Subcutaneous abdominal adipose tissue (tissue), 5 donors: ENCODE data around the gene PVALEF.

Experiments used
- H3K27ac ChIP-seq: one replicate; pipeline ENCODE4 v1.7.0; 2013; ENCODE audit warnings: low read depth, mild to moderate bottlenecking, inconsistent platforms, low read length, moderate library complexity
- H3K27me3 ChIP-seq, 5 donors: one replicate each; pipeline ENCODE4 v1.7.0; 2013; ENCODE audit warnings: low read length in 5 of 5, inconsistent platforms in 1 of 5; ENCODE audit not compliant: control insufficient read depth in 5 of 5, insufficient read depth in 4 of 5
- H3K36me3 ChIP-seq, 5 donors: one replicate each; pipeline ENCODE4 v1.7.0; 2013; ENCODE audit warnings: low read length in 5 of 5; ENCODE audit not compliant: control insufficient read depth in 5 of 5, insufficient read depth in 5 of 5
- H3K4me1 ChIP-seq, 5 donors: one replicate each; pipeline ENCODE4 v1.7.0; 2013; ENCODE audit warnings: low read length in 5 of 5, mild to moderate bottlenecking in 3 of 5, moderate library complexity in 1 of 5; ENCODE audit not compliant: control insufficient read depth in 5 of 5, insufficient read depth in 5 of 5
- H3K4me3 ChIP-seq, 5 donors: one replicate each; pipeline ENCODE4 v1.7.0; 2013; ENCODE audit warnings: low read length in 5 of 5, low read depth in 1 of 5
- H3K9ac ChIP-seq, 5 donors: one replicate each; pipeline ENCODE4 v1.7.0; 2013; ENCODE audit warnings: low read length in 5 of 5, mild to moderate bottlenecking in 4 of 5, moderate library complexity in 3 of 5
- H3K9me3 ChIP-seq, 5 donors: one replicate each; pipeline ENCODE4 v1.7.0; 2013; ENCODE audit warnings: low read length in 5 of 5; ENCODE audit not compliant: control insufficient read depth in 5 of 5
- donor health status: healthy.
- donor health status: healthy.
- donor health status: healthy.
- donor health status: healthy.
- donor health status: healthy.

The PVALEF gene

GRCh38 chr17:81200695-81201580, 35.6 kb downstream of the PVALEF start:
- no peaks in the 10 kb centered on the region for H3K27me3 ChIP-seq
- no peak overlapping the region for H3K9ac ChIP-seq
- no peak overlapping the region for H3K27ac ChIP-seq
- H3K4me1 ChIP-seq: peaks cover 0 to 39% (median 7%) of the 10 kb centered on the region in 5 donors
- H3K4me3 ChIP-seq: no peak overlapping the region
- H3K9me3 ChIP-seq: no peaks in the 10 kb centered on the region
- H3K36me3 ChIP-seq: peaks cover 0 to 31% (median 9%) of the 10 kb centered on the region in 5 donors

- Histone ChIP-seq H3K9ac (no peak overlapping the region), H3K4me3 (no peak overlapping the region), H3K4me1 (peaks cover 0 to 29% (median 6%) of the 10 kb centered on the region in 5 donors), H3K36me3 (peaks cover 0 to 36% (median 11%) of the 10 kb centered on the region in 5 donors), H3K9me3 (no peaks in the 10 kb centered on the region), H3K27me3 (no peaks in the 10 kb centered on the region), H3K27ac (no peak overlapping the region)
Measured at GRCh38 chr17:81202318-81202717, 37.0 kb downstream of the PVALEF start.

GRCh38 chr17:81203136-81203535, 37.8 kb downstream of the PVALEF start:
- Histone ChIP-seq H3K27ac (no peak overlapping the region), H3K9ac (no peak overlapping the region), H3K4me1 (peaks cover 0 to 21% (median 6%) of the 10 kb centered on the region in 5 donors), H3K4me3 (no peak overlapping the region), H3K36me3 (peaks cover 0 to 31% (median 11%) of the 10 kb centered on the region in 5 donors), H3K27me3 (no peaks in the 10 kb centered on the region), H3K9me3 (no peaks in the 10 kb centered on the region)

GRCh38 chr17:81204578-81204977, 39.3 kb downstream of the PVALEF start:
- Histone ChIP-seq H3K36me3 (peaks cover 0 to 26% (median 10%) of the 10 kb centered on the region in 5 donors), H3K27me3 (no peaks in the 10 kb centered on the region), H3K4me3 (no peak overlapping the region), H3K27ac (no peak overlapping the region), H3K9me3 (no peaks in the 10 kb centered on the region), H3K9ac (no peak overlapping the region), H3K4me1 (peaks cover 0 to 9% (median 6%) of the 10 kb centered on the region in 5 donors)

GRCh38 chr17:81206166-81206565, 40.9 kb downstream of the PVALEF start:
- Histone ChIP-seq H3K27me3 (no peaks in the 10 kb centered on the region), H3K9me3 (no peaks in the 10 kb centered on the region), H3K36me3 (peaks cover 0 to 23% (median 10%) of the 10 kb centered on the region in 5 donors), H3K9ac (no peak overlapping the region), H3K27ac (no peak overlapping the region), H3K4me3 (no peak overlapping the region), H3K4me1 (peaks cover 0 to 9% (median 4%) of the 10 kb centered on the region in 5 donors)

GRCh38 chr17:81206657-81207056, 41.4 kb downstream of the PVALEF start:
- Histone ChIP-seq H3K9ac (no peak overlapping the region), H3K36me3 (peaks cover 0 to 23% (median 10%) of the 10 kb centered on the region in 5 donors), H3K9me3 (no peaks in the 10 kb centered on the region), H3K4me3 (no peak overlapping the region), H3K27ac (no peak overlapping the region), H3K4me1 (peaks cover 0 to 9% (median 4%) of the 10 kb centered on the region in 5 donors), H3K27me3 (no peaks in the 10 kb centered on the region)

GRCh38 chr17:81207610-81208581, 42.6 kb downstream of the PVALEF start:
- Histone ChIP-seq H3K27ac (no peak overlapping the region), H3K4me1 (peaks cover 0 to 9% (median 4%) of the 10 kb centered on the region in 5 donors), H3K27me3 (no peaks in the 10 kb centered on the region), H3K4me3 (no peak overlapping the region), H3K36me3 (peaks cover 0 to 22% (median 10%) of the 10 kb centered on the region in 5 donors), H3K9me3 (no peaks in the 10 kb centered on the region), H3K9ac (no peak overlapping the region)

GRCh38 chr17:81208651-81209050, 43.3 kb downstream of the PVALEF start:
- no peak overlapping the region for H3K9ac ChIP-seq
- peaks cover 0 to 9% (median 4%) of the 10 kb centered on the region in 5 donors for H3K4me1 ChIP-seq
- peaks cover 0 to 15% (median 6%) of the 10 kb centered on the region in 5 donors for H3K36me3 ChIP-seq
- H3K27me3 ChIP-seq: no peaks in the 10 kb centered on the region
- H3K4me3 ChIP-seq: no peak overlapping the region
- H3K9me3 ChIP-seq: no peaks in the 10 kb centered on the region
- no peak overlapping the region for H3K27ac ChIP-seq

GRCh38 chr17:81209141-81209540, 43.8 kb downstream of the PVALEF start:
- H3K4me1 ChIP-seq: peaks cover 0 to 9% (median 4%) of the 10 kb centered on the region in 5 donors
- H3K9ac ChIP-seq: no peak overlapping the region
- no peak overlapping the region for H3K27ac ChIP-seq
- no peaks in the 10 kb centered on the region for H3K9me3 ChIP-seq
- no peak overlapping the region for H3K4me3 ChIP-seq
- no peaks in the 10 kb centered on the region for H3K27me3 ChIP-seq
- peaks cover 0 to 11% (median 2%) of the 10 kb centered on the region in 5 donors for H3K36me3 ChIP-seq
